Peyer's patch (tissue), 4 donors: Measurements from ENCODE around the gene ECM1. TPM values are rescaled to one million over a fixed set of nuclear protein-coding genes. Genes with fewer than 3 reads are reported as not detected.
A peak's percentile ranks its signal among the peaks of the same experiment; 100 is the strongest.

ENCODE experiments used
- DNase-seq, 3 donors: peaks; one replicate each; pipeline ENCODE4 v3.0.0-alpha.2; 2017 to 2019
- H3K27ac ChIP-seq, 4 donors: fragments of 200-600 bp; sonication (generic); one replicate each; pipeline ENCODE4 v1.5.1; 2016 to 2019
- H3K27me3 ChIP-seq, 2 donors: fragments of 200-600 bp; sonication (generic); one replicate each; pipeline ENCODE4 v1.5.1; 2019
- H3K36me3 ChIP-seq, 3 donors: fragments of 200-600 bp; sonication (generic); one replicate each; pipeline ENCODE4 v1.5.1; 2016 to 2019
- H3K4me1 ChIP-seq, 4 donors: fragments of 200-600 bp; sonication (generic); one replicate each; pipeline ENCODE4 v1.5.1; 2016 to 2019
- H3K4me3 ChIP-seq, 4 donors: fragments of 200-600 bp; sonication (generic); 1 replicate in 3 of 4; 2 replicates in 1 of 4; pipeline ENCODE4 v1.5.1; 2016 to 2019; ENCODE audit warnings: mild to moderate bottlenecking in 1 of 4
- H3K9me3 ChIP-seq, 4 donors: fragments of 200-600 bp; sonication (generic); one replicate each; pipeline ENCODE4 v1.5.1; 2016 to 2019; ENCODE audit warnings: mild to moderate bottlenecking in 1 of 4
- POLR2A ChIP-seq, 2 donors: fragments of 450-650 bp; IDR thresholded peaks; one replicate each; pipeline ENCODE4 v1.5.1; 2017; ENCODE audit warnings: antibody characterized with exemption in 2 of 2, mild to moderate bottlenecking in 2 of 2, moderate library complexity in 2 of 2
- total RNA-seq, 4 donors: library from RNA; depleted of rRNA; stranded (reverse); fragments of >200 nt; gene quantifications; one replicate each; pipeline ENCODE4 v1.1.0, GENCODE V29; 2016
- TF ChIP-seq, protein P1 (sequence below), 6 experiments: fragments of 450-650 bp in 4 of 6; fragments of 200-600 bp in 2 of 6; sonication (generic) in 1 of 6; IDR thresholded peaks; one replicate each; pipeline ENCODE4 v1.5.1; 2017 to 2019; ENCODE audit warnings: antibody characterized with exemption in 6 of 6, mild to moderate bottlenecking in 3 of 6, moderate library complexity in 1 of 6

ECM1 gene
- total RNA-seq, 4 donors from 2014 or later, result 1.4 to 11.6 (median 9.6) TPM

DNA sequence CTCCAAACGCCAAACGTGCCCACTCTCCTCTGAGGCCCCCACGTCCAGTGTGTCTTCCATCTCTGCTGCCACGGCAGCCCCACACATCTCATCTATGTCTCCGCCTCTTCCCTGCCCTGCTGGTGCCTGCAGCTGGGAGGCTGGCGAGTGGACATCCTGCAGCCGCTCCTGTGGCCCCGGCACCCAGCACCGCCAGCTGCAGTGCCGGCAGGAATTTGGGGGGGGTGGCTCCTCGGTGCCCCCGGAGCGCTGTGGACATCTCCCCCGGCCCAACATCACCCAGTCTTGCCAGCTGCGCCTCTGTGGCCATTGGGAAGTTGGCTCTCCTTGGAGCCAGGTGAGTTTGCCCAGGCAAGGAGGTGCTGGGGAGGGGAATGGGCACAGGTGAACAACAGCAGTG, 49.9 kb downstream of the ECM1 start:
- H3K27me3 ChIP-seq, result no peaks in the 10 kb centered on the region
- no peak overlapping the region for H3K27ac ChIP-seq
- H3K36me3 ChIP-seq, result peaks cover 0 to 7% (median 0%) of the 10 kb centered on the region in 3 donors
- H3K4me3 ChIP-seq, result no peak overlapping the region
- DNase-seq, result no peak
- peaks cover 4 to 37% (median 20%) of the 10 kb centered on the region in 4 donors for H3K4me1 ChIP-seq
- no peaks in the 10 kb centered on the region for H3K9me3 ChIP-seq
- no peak for TF ChIP-seq POLR2A (IDR thresholded peaks at IDR 0.05)
- TF ChIP-seq, protein P1, sequence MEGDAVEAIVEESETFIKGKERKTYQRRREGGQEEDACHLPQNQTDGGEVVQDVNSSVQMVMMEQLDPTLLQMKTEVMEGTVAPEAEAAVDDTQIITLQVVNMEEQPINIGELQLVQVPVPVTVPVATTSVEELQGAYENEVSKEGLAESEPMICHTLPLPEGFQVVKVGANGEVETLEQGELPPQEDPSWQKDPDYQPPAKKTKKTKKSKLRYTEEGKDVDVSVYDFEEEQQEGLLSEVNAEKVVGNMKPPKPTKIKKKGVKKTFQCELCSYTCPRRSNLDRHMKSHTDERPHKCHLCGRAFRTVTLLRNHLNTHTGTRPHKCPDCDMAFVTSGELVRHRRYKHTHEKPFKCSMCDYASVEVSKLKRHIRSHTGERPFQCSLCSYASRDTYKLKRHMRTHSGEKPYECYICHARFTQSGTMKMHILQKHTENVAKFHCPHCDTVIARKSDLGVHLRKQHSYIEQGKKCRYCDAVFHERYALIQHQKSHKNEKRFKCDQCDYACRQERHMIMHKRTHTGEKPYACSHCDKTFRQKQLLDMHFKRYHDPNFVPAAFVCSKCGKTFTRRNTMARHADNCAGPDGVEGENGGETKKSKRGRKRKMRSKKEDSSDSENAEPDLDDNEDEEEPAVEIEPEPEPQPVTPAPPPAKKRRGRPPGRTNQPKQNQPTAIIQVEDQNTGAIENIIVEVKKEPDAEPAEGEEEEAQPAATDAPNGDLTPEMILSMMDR (IDR thresholded peaks at IDR 0.05), result no peak

DNA sequence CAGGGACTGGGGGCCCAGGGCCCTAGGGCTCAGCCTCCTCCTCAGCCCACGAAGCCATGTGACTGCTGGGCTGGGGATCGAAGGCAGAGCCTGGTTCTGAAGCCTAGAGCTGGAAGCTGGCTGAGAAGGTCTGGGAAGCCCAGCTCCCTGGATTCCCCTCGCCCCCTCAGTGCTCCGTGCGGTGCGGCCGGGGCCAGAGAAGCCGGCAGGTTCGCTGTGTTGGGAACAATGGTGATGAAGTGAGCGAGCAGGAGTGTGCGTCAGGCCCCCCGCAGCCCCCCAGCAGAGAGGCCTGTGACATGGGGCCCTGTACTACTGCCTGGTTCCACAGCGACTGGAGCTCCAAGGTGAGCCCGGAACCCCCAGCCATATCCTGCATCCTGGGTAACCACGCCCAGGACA, 50.4 kb downstream of the ECM1 start:
- H3K36me3 ChIP-seq, result peaks cover 0 to 7% (median 0%) of the 10 kb centered on the region in 3 donors
- DNase-seq, result no peak
- TF ChIP-seq, protein P1 (IDR thresholded peaks at IDR 0.05), result no peak
- TF ChIP-seq POLR2A (IDR thresholded peaks at IDR 0.05), result no peak
- peaks cover 6 to 37% (median 22%) of the 10 kb centered on the region in 4 donors for H3K4me1 ChIP-seq
- no peaks in the 10 kb centered on the region for H3K27me3 ChIP-seq
- H3K9me3 ChIP-seq, result no peaks in the 10 kb centered on the region
- no peak overlapping the region for H3K4me3 ChIP-seq
- H3K27ac ChIP-seq, result peak overlapping the region in 2 of 4 donors; percentile 97 to 98

DNA sequence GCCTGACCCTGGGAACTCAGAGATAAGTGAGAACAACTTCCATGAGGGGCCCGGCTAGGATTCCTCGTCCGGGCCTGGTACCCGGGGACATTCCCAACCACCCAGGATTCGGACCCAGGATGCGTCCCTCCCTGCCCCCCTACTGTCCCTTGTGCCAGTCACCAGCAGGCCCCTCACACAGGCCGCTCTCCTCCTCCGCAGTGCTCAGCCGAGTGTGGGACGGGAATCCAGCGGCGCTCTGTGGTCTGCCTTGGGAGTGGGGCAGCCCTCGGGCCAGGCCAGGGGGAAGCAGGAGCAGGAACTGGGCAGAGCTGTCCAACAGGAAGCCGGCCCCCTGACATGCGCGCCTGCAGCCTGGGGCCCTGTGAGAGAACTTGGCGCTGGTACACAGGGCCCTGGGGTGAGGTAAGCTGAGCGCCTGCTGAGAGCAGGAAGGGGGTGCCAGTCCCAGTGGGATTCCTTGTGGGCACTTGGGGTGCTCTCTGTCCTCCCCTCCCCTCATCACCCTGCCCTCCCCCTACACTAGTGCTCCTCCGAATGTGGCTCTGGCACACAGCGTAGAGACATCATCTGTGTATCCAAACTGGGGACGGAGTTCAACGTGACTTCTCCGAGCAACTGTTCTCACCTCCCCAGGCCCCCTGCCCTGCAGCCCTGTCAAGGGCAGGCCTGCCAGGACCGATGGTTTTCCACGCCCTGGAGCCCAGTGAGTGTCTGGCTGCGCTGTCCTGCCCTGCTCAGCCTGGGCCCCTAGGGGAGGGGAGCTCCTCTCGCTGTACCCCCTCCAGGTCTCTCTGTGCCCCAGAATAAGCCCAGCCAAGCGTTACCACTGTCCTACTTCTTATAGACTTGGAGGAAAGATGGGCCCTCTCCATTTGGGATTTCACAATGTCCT, 51.1 kb downstream of the ECM1 start:
- Histone ChIP-seq H3K9me3 (no peaks in the 10 kb centered on the region), H3K4me3 (peak overlapping the region in 1 of 4 donors; percentile 58), H3K36me3 (peaks cover 0 to 7% (median 0%) of the 10 kb centered on the region in 3 donors), H3K27me3 (no peaks in the 10 kb centered on the region), H3K27ac (peak overlapping the region; percentile 26 to 100 (median 98)), H3K4me1 (peaks cover 11 to 43% (median 29%) of the 10 kb centered on the region in 4 donors)
- peak in 1 of 3 donors; percentile 53 for DNase-seq
- TF ChIP-seq, protein P1 (IDR thresholded peaks at IDR 0.05), result no peak

DNA sequence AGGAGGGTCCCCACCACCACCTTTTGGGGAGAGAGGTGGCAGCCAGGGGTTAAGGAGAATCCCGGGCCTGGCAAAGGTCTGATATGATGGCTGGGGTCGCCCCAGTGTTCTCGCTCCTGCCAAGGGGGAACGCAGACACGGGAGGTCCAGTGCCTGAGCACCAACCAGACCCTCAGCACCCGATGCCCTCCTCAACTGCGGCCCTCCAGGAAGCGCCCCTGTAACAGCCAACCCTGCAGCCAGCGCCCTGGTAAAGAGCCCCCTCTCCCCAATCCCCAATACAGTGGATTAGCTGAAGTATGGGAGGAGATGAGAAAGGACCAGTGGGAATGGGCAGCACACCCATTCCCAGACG, 51.7 kb downstream of the ECM1 start:
- peak overlapping the region in 1 of 4 donors; percentile 58 for H3K4me3 ChIP-seq
- peaks cover 0 to 7% (median 0%) of the 10 kb centered on the region in 3 donors for H3K36me3 ChIP-seq
- no peak for DNase-seq
- peak overlapping the region in 3 of 4 donors; percentile 97 to 100 (median 98) for H3K27ac ChIP-seq
- H3K9me3 ChIP-seq, result no peaks in the 10 kb centered on the region
- H3K27me3 ChIP-seq, result no peaks in the 10 kb centered on the region
- TF ChIP-seq, protein P1 (IDR thresholded peaks at IDR 0.05), result no peak
- TF ChIP-seq POLR2A (IDR thresholded peaks at IDR 0.05), result no peak
- H3K4me1 ChIP-seq, result peaks cover 14 to 50% (median 34%) of the 10 kb centered on the region in 4 donors

DNA sequence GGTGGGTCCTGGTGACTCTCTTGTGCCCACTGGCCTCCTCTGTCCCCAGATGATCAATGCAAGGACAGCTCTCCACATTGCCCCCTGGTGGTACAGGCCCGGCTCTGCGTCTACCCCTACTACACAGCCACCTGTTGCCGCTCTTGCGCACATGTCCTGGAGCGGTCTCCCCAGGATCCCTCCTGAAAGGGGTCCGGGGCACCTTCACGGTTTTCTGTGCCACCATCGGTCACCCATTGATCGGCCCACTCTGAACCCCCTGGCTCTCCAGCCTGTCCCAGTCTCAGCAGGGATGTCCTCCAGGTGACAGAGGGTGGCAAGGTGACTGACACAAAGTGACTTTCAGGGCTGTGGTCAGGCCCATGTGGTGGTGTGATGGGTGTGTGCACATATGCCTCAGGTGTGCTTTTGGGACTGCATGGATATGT, 52.1 kb downstream of the ECM1 start:
- H3K4me3 ChIP-seq, result peak overlapping the region in 2 of 4 donors; percentile 58 to 60
- peaks cover 0 to 7% (median 0%) of the 10 kb centered on the region in 3 donors for H3K36me3 ChIP-seq
- DNase-seq, result peak; percentile 79 to 91 (median 81)
- H3K27ac ChIP-seq, result peak overlapping the region; percentile 97 to 100 (median 98)
- TF ChIP-seq POLR2A (IDR thresholded peaks at IDR 0.05), result no peak
- TF ChIP-seq, protein P1 (IDR thresholded peaks at IDR 0.05), result peak; percentile 85 to 96 (median 90)
- no peaks in the 10 kb centered on the region for H3K27me3 ChIP-seq
- no peaks in the 10 kb centered on the region for H3K9me3 ChIP-seq
- peaks cover 14 to 53% (median 38%) of the 10 kb centered on the region in 4 donors for H3K4me1 ChIP-seq
